Subcutaneous abdominal adipose tissue (tissue), 5 donors: ENCODE results near the gene KBTBD12.

Experiments
- H3K27ac ChIP-seq: one replicate; pipeline ENCODE4 v1.7.0; 2013; ENCODE audit warnings: low read depth, mild to moderate bottlenecking, inconsistent platforms, low read length, moderate library complexity
- H3K27me3 ChIP-seq, 5 donors: one replicate each; pipeline ENCODE4 v1.7.0; 2013; ENCODE audit warnings: low read length in 5 of 5, inconsistent platforms in 1 of 5; ENCODE audit not compliant: control insufficient read depth in 5 of 5, insufficient read depth in 4 of 5
- H3K36me3 ChIP-seq, 5 donors: one replicate each; pipeline ENCODE4 v1.7.0; 2013; ENCODE audit warnings: low read length in 5 of 5; ENCODE audit not compliant: control insufficient read depth in 5 of 5, insufficient read depth in 5 of 5
- H3K4me1 ChIP-seq, 5 donors: one replicate each; pipeline ENCODE4 v1.7.0; 2013; ENCODE audit warnings: low read length in 5 of 5, mild to moderate bottlenecking in 3 of 5, moderate library complexity in 1 of 5; ENCODE audit not compliant: control insufficient read depth in 5 of 5, insufficient read depth in 5 of 5
- H3K4me3 ChIP-seq, 5 donors: one replicate each; pipeline ENCODE4 v1.7.0; 2013; ENCODE audit warnings: low read length in 5 of 5, low read depth in 1 of 5
- H3K9ac ChIP-seq, 5 donors: one replicate each; pipeline ENCODE4 v1.7.0; 2013; ENCODE audit warnings: low read length in 5 of 5, mild to moderate bottlenecking in 4 of 5, moderate library complexity in 3 of 5
- H3K9me3 ChIP-seq, 5 donors: one replicate each; pipeline ENCODE4 v1.7.0; 2013; ENCODE audit warnings: low read length in 5 of 5; ENCODE audit not compliant: control insufficient read depth in 5 of 5
- donor health status: healthy.
- donor health status: healthy.
- donor health status: healthy.
- donor health status: healthy.
- donor health status: healthy.

Gene KBTBD12

DNA sequence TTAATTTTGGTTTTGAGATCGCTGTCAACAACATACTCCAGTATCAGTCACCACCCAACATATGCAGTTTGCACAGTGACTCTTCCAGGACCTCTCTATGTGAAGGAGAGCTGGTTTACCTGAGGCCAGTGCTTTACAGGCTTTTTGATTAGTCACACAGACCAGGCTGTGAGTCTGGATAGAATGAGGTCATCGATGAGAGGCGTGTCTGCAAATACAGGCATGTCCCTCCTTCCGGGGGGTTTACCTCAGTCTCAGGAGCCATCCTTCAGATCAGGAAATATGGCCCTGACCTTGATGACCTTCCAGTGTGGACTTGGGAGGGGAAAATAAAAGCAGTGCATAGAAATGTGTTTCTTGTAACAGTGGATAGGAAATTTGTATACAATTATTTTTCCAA, 46.9 kb downstream of the KBTBD12 start:
- Histone ChIP-seq H3K27ac (no peak overlapping the region), H3K27me3 (no peaks in the 10 kb centered on the region), H3K4me3 (no peak overlapping the region), H3K4me1 (no peaks in the 10 kb centered on the region), H3K9me3 (peaks cover 0 to 5% (median 0%) of the 10 kb centered on the region in 5 donors), H3K9ac (no peak overlapping the region), H3K36me3 (no peaks in the 10 kb centered on the region)

DNA sequence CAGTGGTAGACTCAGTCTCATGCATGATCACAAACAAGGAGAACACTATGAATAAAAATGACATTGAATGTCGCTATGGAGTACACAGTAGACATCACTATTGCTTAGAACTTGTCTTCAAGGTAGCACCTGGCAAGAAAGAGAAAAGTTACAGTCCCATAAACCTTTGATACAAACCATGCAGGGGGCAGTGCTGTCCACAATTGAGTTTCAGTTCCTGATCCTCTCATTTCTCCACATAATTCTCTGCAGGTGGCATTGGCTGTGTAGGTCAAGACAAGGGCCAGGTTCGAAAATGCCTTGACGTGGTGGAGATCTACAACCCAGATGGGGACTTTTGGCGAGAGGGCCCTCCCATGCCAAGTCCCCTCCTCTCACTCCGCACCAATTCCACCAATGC, 47.9 kb downstream of the KBTBD12 start:
- Histone ChIP-seq H3K27me3 (no peaks in the 10 kb centered on the region), H3K9me3 (peaks cover 0 to 5% (median 0%) of the 10 kb centered on the region in 5 donors), H3K4me1 (no peaks in the 10 kb centered on the region), H3K27ac (no peak overlapping the region), H3K9ac (no peak overlapping the region), H3K36me3 (no peaks in the 10 kb centered on the region), H3K4me3 (no peak overlapping the region)

GRCh38 chr3:127964053-127964452, 49.0 kb downstream of the KBTBD12 start:
- no peak overlapping the region for H3K27ac ChIP-seq
- H3K9ac ChIP-seq, result no peak overlapping the region
- no peaks in the 10 kb centered on the region for H3K36me3 ChIP-seq
- no peak overlapping the region for H3K4me3 ChIP-seq
- no peaks in the 10 kb centered on the region for H3K27me3 ChIP-seq
- H3K9me3 ChIP-seq, result peaks cover 0 to 5% (median 0%) of the 10 kb centered on the region in 5 donors
- H3K4me1 ChIP-seq, result no peaks in the 10 kb centered on the region

DNA sequence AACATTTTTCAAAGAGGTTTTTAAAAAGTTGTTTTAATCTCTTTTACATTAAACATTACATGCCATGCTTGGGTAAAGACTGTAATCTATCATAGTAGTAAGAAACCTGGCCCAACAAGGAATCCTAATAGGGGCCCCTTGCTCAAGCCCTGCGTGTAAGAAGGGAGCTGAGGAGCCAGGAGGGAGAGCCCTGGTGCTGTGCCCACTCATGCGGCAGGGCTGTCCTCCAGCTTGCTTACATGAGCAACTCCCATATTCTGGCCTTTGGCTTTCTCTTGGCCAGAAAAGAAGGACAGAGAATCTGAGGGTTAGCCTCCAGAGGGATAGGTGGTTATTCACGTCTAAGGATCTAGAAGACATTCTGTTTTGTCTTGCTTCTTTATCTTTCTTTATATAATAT, 49.8 kb downstream of the KBTBD12 start:
- Histone ChIP-seq H3K9me3 (peaks cover 0 to 5% (median 0%) of the 10 kb centered on the region in 5 donors), H3K27ac (no peak overlapping the region), H3K9ac (no peak overlapping the region)

DNA sequence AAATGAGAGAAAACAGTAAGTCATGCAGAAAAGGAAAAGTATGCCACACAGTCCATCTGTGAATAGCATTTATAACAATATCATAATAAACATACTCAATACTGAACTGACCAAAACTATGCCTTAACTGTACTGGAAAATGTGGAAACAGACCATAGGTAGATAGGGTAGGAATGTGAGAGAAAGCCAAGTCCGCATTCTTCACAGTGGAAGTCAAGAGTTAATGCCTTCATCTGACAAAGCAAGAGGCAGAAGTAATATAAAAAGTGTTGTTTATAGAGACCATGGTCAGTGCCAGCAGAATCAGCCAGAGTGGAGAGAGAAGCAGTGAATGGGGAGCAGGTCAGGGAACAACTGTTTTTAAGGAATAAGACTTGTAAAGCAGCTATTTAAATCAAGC, 52.3 kb downstream of the KBTBD12 start:
- H3K9ac ChIP-seq, result no peak overlapping the region
- no peaks in the 10 kb centered on the region for H3K27me3 ChIP-seq

More for the DNA sequence above, 49.8 kb downstream of the KBTBD12 start:
- no peaks in the 10 kb centered on the region for H3K4me1 ChIP-seq
- H3K4me3 ChIP-seq, result no peak overlapping the region
- H3K27me3 ChIP-seq, result no peaks in the 10 kb centered on the region
- no peaks in the 10 kb centered on the region for H3K36me3 ChIP-seq

GRCh38 chr3:127970966-127971592, 56.0 kb downstream of the KBTBD12 start:
- peaks cover 0 to 2% (median 0%) of the 10 kb centered on the region in 5 donors for H3K9me3 ChIP-seq

More for the DNA sequence above, 52.3 kb downstream of the KBTBD12 start:
- Histone ChIP-seq H3K4me3 (no peak overlapping the region), H3K4me1 (no peaks in the 10 kb centered on the region), H3K27ac (no peak overlapping the region), H3K9me3 (peaks cover 0 to 5% (median 0%) of the 10 kb centered on the region in 5 donors), H3K36me3 (no peaks in the 10 kb centered on the region)

GRCh38 chr3:127974226-127974625, 59.2 kb downstream of the KBTBD12 start:
- H3K4me1 ChIP-seq, result no peaks in the 10 kb centered on the region
- H3K4me3 ChIP-seq, result no peak overlapping the region
- H3K9me3 ChIP-seq, result no peaks in the 10 kb centered on the region
- H3K36me3 ChIP-seq, result no peaks in the 10 kb centered on the region
- H3K27ac ChIP-seq, result no peak overlapping the region
- no peak overlapping the region for H3K9ac ChIP-seq
- H3K27me3 ChIP-seq, result no peaks in the 10 kb centered on the region

More at GRCh38 chr3:127970966-127971592, 56.0 kb downstream of the KBTBD12 start:
- Histone ChIP-seq H3K27ac (no peak overlapping the region), H3K27me3 (no peaks in the 10 kb centered on the region), H3K4me1 (no peaks in the 10 kb centered on the region), H3K36me3 (no peaks in the 10 kb centered on the region), H3K4me3 (no peak overlapping the region), H3K9ac (no peak overlapping the region)

- Histone ChIP-seq H3K4me1 (no peaks in the 10 kb centered on the region), H3K27ac (no peak overlapping the region), H3K27me3 (no peaks in the 10 kb centered on the region), H3K9ac (no peak overlapping the region), H3K36me3 (no peaks in the 10 kb centered on the region), H3K4me3 (no peak overlapping the region), H3K9me3 (no peaks in the 10 kb centered on the region)
These were observed 60.4 kb downstream of the KBTBD12 start for GRCh38 chr3:127975153-127976029.

DNA sequence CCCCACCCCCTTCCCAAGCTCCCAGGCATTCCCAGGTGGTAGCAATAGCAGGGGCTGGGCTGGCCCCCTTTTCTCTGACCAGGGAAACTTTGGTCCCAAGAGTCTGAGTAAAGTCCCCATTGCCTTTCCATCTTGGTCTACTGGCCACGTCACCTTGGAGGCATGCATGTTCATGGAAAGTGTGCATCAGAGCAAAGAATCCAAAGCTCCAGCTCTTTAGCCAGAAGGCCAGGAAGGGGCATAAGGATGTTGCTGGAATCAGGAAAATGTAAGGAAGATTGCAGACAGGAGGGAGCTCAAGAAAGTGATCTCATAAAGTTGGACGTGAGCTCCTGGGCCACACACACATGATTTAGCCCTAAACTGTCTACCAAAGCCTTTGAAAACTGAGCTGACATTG, 63.6 kb downstream of the KBTBD12 start:
- no peaks in the 10 kb centered on the region for H3K4me1 ChIP-seq
- H3K4me3 ChIP-seq, result no peak overlapping the region
- H3K9ac ChIP-seq, result no peak overlapping the region
- H3K9me3 ChIP-seq, result no peaks in the 10 kb centered on the region
- H3K36me3 ChIP-seq, result no peaks in the 10 kb centered on the region
- H3K27me3 ChIP-seq, result no peaks in the 10 kb centered on the region
- H3K27ac ChIP-seq, result no peak overlapping the region

- Histone ChIP-seq H3K36me3 (no peaks in the 10 kb centered on the region), H3K4me1 (no peaks in the 10 kb centered on the region), H3K27me3 (no peaks in the 10 kb centered on the region), H3K9me3 (no peaks in the 10 kb centered on the region), H3K9ac (no peak overlapping the region), H3K27ac (no peak overlapping the region), H3K4me3 (no peak overlapping the region)
These were observed 64.4 kb downstream of the KBTBD12 start for GRCh38 chr3:127979473-127979872.
